Measurements from ENCODE around the gene TJP1.
A peak's percentile ranks its signal among the peaks of the same experiment; 100 is the strongest.
"Not testable (repeated sequence)": the region's sequence is repeated elsewhere in the genome, so short reads cannot be mapped to it uniquely, and the experiment has no call there.

TJP1 gene

DNA sequence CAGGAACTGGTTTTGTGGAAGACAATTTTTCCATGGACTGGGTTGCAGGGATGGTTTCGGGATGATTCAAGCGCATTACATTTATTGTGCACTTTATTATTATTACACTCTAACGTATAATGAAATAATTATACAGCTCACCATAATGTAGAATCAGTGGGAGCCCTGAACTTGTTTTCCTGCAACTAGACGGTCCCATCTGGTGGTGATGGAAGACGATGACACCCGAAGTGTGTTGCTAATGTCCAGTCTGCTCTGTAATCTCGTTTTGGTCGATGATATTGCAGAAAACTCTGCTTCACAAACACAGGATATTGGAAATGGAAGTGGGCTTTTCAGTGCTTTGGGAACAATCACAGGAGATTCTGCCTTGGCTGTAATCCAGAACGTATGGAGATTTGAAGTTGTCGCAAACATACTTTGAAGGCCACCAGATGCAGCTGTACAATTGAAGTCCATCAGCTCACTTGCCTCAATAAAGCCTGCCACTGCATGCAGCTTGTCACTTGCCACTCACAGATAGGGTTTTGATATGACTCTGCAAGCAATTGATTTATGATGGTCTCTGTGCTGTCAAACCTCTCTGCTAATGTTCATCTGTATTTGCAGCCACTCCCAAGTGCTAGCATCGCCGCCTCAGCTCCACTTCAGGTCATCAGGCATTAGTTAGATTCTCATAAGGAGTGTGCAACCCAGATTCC, 141.7 kb downstream of the TJP1 start:
- no peak overlapping the region for H3K4me3 ChIP-seq (ENCODE audit: low read length)
- DNase-seq (ENCODE audit: low read depth): no peak
- no peak for TF ChIP-seq CTCF (IDR thresholded peaks at IDR 0.05; ENCODE audit: insufficient read depth, low read depth, low read length, missing control alignments)

- DNase-seq (ENCODE audit: low read depth): no peak
- H3K4me3 ChIP-seq (ENCODE audit: low read length): no peak overlapping the region
- no peak for TF ChIP-seq CTCF (IDR thresholded peaks at IDR 0.05; ENCODE audit: insufficient read depth, low read depth, low read length, missing control alignments)
Observed at GRCh38 chr15:29678504-29679034, 143.7 kb downstream of the TJP1 start.

DNA sequence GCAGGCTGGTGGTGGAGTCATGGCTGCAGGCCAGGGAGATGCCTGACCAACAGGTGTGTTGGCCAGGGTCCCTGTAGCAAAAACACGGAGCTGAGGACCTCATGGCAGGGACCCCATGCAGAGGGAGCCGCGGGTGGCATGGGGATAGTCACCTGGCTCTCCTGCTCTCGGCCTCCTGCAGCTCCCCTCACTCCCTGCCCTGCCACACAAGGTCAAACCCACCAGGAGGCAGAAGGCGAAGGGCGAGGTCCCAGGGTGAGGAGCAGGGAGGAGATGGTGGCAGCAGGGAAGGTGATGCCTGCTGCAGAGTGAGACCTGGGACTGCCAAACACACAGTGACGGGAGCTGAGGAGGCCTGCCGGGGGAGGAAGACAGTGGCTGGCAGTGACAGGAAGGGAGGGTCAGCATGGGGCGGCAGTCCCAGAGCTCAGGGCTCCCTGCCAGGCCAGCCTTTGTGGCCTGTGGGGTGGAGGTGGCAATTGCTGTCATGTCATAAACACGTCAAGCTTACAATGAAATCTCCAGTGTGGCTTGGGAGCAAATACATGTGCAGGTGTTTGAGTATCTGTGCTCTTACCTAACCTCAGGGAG, 144.3 kb downstream of the TJP1 start:
- TF ChIP-seq CTCF (IDR thresholded peaks at IDR 0.05; ENCODE audit: insufficient read depth, low read depth, low read length, missing control alignments): no peak
- DNase-seq (ENCODE audit: low read depth): no peak
- H3K4me3 ChIP-seq (ENCODE audit: low read length): no peak overlapping the region

DNA sequence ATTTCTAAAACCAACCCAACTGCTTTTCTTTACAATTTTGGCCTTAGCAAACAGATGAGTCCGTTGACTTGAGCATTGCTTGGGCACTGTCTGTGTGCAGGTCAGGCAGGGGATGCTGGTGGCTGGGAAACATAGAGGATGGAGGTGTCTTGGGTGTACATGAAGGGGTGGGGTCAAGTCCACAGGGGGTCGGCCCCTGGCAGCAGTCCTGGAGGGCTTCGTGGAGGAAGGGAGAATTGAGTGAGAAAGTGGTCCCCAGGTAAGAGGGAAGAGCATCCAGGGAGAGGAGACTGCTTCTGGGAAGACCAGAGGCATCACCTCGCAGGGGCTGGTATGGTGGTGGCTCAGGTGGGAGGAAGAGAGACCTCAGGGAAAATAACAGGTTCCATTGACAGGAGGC, 144.8 kb downstream of the TJP1 start:
- TF ChIP-seq CTCF (IDR thresholded peaks at IDR 0.05; ENCODE audit: insufficient read depth, low read depth, low read length, missing control alignments): no peak
- no peak overlapping the region for H3K4me3 ChIP-seq (ENCODE audit: low read length)
- no peak for DNase-seq (ENCODE audit: low read depth)

- no peak for TF ChIP-seq CTCF (IDR thresholded peaks at IDR 0.05; ENCODE audit: insufficient read depth, low read depth, low read length, missing control alignments)
- DNase-seq (ENCODE audit: low read depth): peak; percentile 71
- H3K4me3 ChIP-seq (ENCODE audit: low read length): no peak overlapping the region
Observed at GRCh38 chr15:29676961-29677402, 145.3 kb downstream of the TJP1 start.

DNA sequence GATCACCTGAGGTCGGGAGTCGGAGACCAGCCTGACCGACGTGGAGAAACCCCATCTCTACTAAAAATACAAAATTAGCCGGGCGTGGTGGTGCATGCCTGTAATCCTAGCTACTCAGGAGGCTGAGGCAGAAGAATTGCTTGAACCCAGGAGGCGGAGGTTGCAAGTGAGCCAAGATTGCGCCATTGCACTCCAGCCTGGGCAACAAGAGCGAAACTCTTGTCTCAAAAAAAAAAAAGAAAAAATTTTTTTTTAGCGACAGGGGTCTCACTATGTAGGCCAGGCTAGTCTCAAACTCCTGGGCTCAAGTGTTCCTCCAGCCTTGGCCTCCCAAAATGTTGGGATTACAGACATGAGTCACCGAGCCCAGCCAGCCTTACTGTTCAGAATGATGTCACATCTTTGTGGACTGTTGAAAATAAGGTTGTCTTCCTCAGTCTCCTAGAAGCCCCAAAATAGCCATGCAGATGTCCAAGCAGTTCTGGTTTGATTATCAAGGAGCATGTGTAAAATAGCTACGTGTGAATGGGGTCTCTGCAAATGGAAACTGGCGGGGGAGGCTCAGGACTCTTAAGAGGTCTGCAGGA, 145.8 kb downstream of the TJP1 start:
- peak; percentile 49 for DNase-seq (ENCODE audit: low read depth)
- H3K4me3 ChIP-seq (ENCODE audit: low read length): not testable (repeated sequence)

DNA sequence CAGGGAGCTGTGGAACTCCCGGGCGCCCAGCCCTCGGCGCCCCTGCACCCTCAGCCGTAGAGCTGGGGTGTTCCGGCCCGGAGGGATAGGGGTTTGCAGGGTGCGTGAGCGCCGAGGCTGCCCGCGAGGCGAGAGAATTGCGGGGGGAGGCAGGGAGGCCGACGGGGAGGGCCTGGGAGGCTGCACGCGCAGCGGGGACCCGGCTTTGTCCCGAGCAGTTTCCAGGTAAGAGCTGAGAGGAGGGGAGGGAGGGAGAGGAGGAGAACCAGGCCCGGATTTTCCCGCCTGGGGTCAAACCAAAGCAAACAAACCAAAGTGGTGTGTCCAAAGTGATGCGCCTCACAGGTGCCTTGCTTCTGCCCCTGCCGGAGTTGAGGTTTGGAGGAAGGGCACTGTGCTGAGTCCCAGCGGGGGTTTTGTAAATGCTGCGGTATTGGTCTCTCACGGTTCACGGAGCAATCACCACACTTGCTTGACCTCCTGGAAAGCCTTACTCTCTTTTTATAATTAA, 146.4 kb downstream of the TJP1 start:
- DNase-seq (ENCODE audit: low read depth): no peak
- TF ChIP-seq CTCF (IDR thresholded peaks at IDR 0.05; ENCODE audit: insufficient read depth, low read depth, low read length, missing control alignments): no peak
- H3K4me3 ChIP-seq (ENCODE audit: low read length): no peak overlapping the region
